GM20000 (cell line): ENCODE results near the gene ZSWIM9.
A peak's percentile ranks its signal among the peaks of the same experiment; 100 is the strongest.

Experiments used
- DNase-seq: peaks from one replicate; pipeline ENCODE4 v3.0.0; 2012; ENCODE audit warnings: low spot score
- CTCF ChIP-seq: IDR thresholded peaks from 2 replicates; pipeline ENCODE4 v1.5.1; 2012; ENCODE audit warnings: mild to moderate bottlenecking, control low read depth; ENCODE audit errors: extremely low read depth, missing control alignments

ZSWIM9 gene

DNA sequence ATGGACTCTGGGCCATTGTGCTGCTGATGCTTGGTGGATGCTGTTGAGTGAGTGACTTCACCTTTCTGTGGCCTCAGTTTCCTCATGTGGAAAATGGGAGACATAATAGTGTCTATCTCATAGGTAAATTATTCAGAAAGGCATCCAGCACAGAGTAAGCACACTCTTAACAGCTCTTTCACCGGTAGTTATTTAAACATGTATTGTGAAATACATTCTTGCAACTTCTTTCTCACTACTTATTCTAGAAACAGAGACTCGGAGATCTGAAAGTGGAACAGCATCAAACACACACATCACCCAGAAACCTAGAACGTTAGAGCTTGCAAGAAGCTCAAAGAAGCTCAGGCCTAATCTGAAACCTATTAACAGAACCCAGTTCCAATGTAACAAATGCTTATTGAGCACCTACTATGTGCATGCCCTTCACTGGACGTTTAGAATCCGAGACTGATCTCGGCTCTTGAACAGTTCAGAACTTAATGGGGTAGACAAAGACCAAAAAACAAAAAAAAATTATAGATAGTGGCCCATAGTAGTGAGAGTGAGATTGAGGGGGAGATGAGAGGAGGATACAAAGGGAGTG lies 4.1 kb downstream of the ZSWIM9 start:
- TF ChIP-seq CTCF, result no peak
- DNase-seq, result no peak

- no peak for TF ChIP-seq CTCF
- no peak for DNase-seq
Measured at GRCh38 chr19:48175578-48175977, 5.1 kb downstream of the ZSWIM9 start.

DNA sequence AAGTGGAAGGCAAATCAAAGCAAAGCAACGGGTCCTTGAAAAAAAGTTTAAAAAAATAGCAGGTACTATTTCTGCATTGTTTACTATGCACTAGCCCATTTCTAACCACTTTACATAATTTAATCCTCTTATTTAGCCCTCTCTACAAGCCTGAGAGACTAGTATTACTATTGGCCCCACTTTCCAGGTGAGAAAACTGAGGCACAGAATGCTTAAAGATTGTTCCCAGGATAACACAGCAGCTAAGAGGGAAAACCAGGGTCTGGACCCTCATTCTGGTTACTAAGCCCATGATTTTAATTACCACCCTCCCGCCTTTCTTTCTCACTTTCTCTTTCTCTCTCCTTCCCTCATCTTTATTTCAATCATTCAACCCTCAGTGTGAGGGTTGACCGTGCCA lies 5.7 kb downstream of the ZSWIM9 start:
- no peak for TF ChIP-seq CTCF
- DNase-seq, result no peak

DNA sequence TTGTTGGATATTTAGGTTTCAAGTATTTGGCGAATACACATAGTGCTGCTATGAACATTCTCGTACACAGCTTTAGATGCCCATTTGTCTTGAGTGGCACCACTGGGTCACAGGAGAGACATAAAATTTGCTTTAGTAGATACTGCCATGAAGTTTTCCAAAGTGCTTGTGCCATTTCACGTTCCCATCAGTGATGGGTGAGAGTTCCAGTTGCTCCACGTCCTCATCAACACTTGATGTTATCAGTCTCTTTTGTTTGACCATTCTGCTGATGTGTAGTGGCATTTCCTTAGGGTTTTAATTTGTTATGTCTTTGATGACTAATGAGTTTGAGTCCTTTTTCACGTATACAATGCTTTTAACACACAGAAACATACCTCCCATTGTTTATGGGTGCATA lies 11.0 kb downstream of the ZSWIM9 start:
- no peak for TF ChIP-seq CTCF
- no peak for DNase-seq

- DNase-seq, result no peak
- TF ChIP-seq CTCF, result no peak
Measured at GRCh38 chr19:48182434-48182833, 12.0 kb downstream of the ZSWIM9 start.

- TF ChIP-seq CTCF, result no peak
- DNase-seq, result no peak
Measured at GRCh38 chr19:48183356-48183755, 12.9 kb downstream of the ZSWIM9 start.

DNA sequence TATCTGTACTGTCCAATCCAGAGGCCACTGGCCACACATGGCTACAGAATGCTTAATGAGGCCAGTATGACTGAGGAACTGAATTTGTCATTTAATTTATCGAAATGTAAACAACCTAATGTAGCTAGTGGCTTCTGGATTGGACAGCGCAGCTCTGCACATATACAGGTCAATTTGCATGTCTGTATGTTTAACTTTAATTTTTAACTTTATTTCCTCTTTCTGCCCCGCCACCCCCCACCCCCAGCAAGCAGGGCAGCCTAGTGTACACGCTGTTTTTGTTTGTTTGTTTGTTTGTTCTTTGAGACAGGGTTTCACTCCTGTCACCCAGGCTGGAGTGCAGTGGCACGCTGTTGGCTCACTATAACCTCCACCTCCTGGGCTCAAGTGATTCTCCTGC lies 15.5 kb downstream of the ZSWIM9 start:
- no peak for TF ChIP-seq CTCF
- no peak for DNase-seq

DNA sequence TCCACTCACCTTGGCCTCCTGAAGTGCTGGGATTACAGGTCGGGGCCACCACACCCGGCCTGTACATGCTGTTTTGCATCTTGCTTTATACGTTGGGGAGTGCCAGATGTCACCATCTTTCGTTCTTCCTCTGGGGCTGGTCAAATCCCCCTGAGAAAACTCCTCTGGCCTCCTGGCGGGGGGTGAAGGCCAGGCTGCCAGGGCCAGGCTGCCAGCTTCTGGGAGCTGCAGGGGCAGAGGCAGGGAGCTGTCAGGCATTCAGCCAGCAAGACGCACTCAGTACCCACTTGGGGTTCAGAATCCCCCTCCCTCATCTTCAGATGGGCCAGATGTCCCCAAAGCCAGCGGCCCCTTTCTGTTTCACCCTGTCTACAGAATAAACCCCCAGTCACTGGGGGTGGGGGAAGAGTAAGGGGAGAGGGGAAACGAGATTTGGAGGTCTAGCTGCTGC lies 16.1 kb downstream of the ZSWIM9 start:
- peak; percentile 51 for DNase-seq
- TF ChIP-seq CTCF, result no peak
